Natural killer cell (primary cell): ENCODE measurements around the gene CCDC15. TPM values are rescaled to one million over a fixed set of nuclear protein-coding genes. Genes with fewer than 3 reads are reported as not detected.
A peak's percentile ranks its signal among the peaks of the same experiment; 100 is the strongest.

ENCODE experiments used
- ATAC-seq, 3 donors: fragments of 150-1000 bp in 2 of 3; fragments of 200-7000 bp in 1 of 3; cut with Tn5 transposase; 1 replicate in 1 of 3; 2 replicates in 2 of 3; pipeline ENCODE4 v1.10.0; 2021; ENCODE audit warnings: mild to moderate bottlenecking in 2 of 3, moderate library complexity in 2 of 3
- DNase-seq, 2 donors: peaks; one replicate each; pipeline versions ENCODE4 v3.0.0 to v3.0.0-alpha.2; 2013 to 2021; ENCODE audit warnings: mixed read lengths in 1 of 2
- H3K27ac ChIP-seq: one replicate; pipeline ENCODE4 v1.5.1; 2013; ENCODE audit warnings: mild to moderate bottlenecking, low read length
- H3K27me3 ChIP-seq: one replicate; pipeline ENCODE4 v1.6.1; 2013; ENCODE audit warnings: low read length; ENCODE audit not compliant: control insufficient read depth, insufficient read depth
- H3K36me3 ChIP-seq: one replicate; pipeline ENCODE4 v1.6.1; 2013; ENCODE audit warnings: low read length; ENCODE audit not compliant: control insufficient read depth, insufficient read depth
- H3K4me1 ChIP-seq: one replicate; pipeline ENCODE4 v1.6.1; 2013; ENCODE audit warnings: low read length; ENCODE audit not compliant: control insufficient read depth, insufficient read depth
- H3K4me3 ChIP-seq: one replicate; pipeline ENCODE4 v1.5.1; 2013; ENCODE audit warnings: low read length
- H3K9me3 ChIP-seq: one replicate; pipeline ENCODE4 v1.6.1; 2013; ENCODE audit warnings: low read length; ENCODE audit not compliant: control insufficient read depth, insufficient read depth
- H3K27ac Mint-ChIP-seq, 2 donors: one replicate each; pipeline ENCODE4 v1.8.0; 2022; ENCODE audit warnings: mild to moderate bottlenecking in 2 of 2, mixed read lengths in 2 of 2, moderate library complexity in 1 of 2
- H3K27me3 Mint-ChIP-seq, 2 donors: one replicate each; pipeline ENCODE4 v1.8.0; 2022; ENCODE audit warnings: low read depth in 2 of 2, mixed read lengths in 2 of 2
- H3K36me3 Mint-ChIP-seq: one replicate; pipeline ENCODE4 v1.8.0; 2022; ENCODE audit warnings: mixed read lengths
- H3K4me1 Mint-ChIP-seq, 2 donors: one replicate each; pipeline ENCODE4 v1.8.0; 2022; ENCODE audit warnings: mixed read lengths in 2 of 2
- H3K4me3 Mint-ChIP-seq: one replicate; pipeline ENCODE4 v1.8.0; 2022; ENCODE audit warnings: mild to moderate bottlenecking, moderate library complexity, mixed read lengths
- H3K9me3 Mint-ChIP-seq, 2 donors: one replicate each; pipeline ENCODE4 v1.8.0; 2022; ENCODE audit warnings: mixed read lengths in 2 of 2
- WGBS: methylation state at CpG from one replicate; pipeline ENCODE4 v1.1.7; 2013; ENCODE audit warnings: missing lambda C conversion rate; ENCODE audit not compliant: insufficient coverage; 5-methylcytosine and 5-hydroxymethylcytosine counted together
- intact Hi-C: fragments of 100-400 bp; cut with micrococcal nuclease; formaldehyde crosslinking; loops from one replicate; pipeline ENCODE4 v1.14.2; 2022
- total RNA-seq, 4 donors: library from RNA; stranded (reverse); fragments of 120-200 nt in 1 of 4; gene quantifications; one replicate each; pipeline versions ENCODE4 v1.2.3 to v1.2.4, GENCODE V29; 2013 to 2022
- TF ChIP-seq, protein P1 (sequence below): fragments of 200-600 bp; IDR thresholded peaks from one replicate; pipeline ENCODE4 v1.8.0; 2022; ENCODE audit warnings: antibody characterized with exemption

CCDC15 gene
- total RNA-seq, 3 donors from 2014 or later (not counting 1 experiment from before 2014, with no cell fraction given), result 3.8 to 4.7 (median 3.9) TPM

DNA sequence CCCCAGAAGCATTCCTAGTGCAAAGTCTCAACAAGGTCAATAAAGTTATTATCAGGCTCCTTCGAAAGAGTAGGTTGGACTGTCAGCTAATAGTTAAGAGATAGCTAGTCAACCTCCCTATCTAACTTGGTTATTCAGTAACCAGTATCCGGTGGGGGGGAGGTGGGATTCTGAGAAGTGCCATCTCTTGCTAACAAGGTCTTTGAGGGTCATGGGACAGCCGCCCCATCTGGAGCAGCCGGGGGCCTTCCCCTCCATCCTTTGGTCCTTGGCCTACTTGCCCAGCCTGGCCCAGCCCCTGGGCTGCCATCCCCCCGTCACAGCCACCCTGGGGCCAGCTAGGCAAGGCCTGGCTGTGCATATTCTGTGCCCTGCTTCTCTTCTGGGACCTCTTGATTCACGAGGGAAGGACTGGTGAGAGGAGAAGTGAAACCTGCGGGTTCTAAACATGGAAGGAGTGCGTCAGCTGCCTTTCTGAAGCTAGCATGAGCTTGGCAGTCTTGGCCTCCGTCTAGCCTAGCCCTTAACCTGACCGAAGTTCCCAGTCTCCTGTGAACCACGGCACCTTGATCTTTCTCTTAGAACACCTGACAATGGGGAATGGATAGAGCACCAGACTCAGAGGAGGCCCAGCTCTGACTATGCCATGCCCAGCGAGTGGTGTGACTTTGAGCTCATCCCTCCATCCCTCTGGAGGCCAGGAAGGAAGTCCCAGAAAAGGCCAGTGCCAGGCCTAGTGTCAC is 118.4 kb downstream of the CCDC15 start:
- intact Hi-C loops, result no loop called here
- peak overlapping the region; percentile 33 for H3K27ac ChIP-seq
- H3K4me1 Mint-ChIP-seq, result peaks cover 9 to 36% of the 10 kb centered on the region in 2 donors
- ATAC-seq, result peak in 1 of 3 donors; percentile 31
- H3K4me3 ChIP-seq, result no peak overlapping the region
- peaks cover 53% of the 10 kb centered on the region for H3K4me1 ChIP-seq
- no peaks in the 10 kb centered on the region for H3K9me3 ChIP-seq
- no peaks in the 10 kb centered on the region for H3K9me3 Mint-ChIP-seq
- peak in 1 of 2 donors; percentile 8 for DNase-seq
- TF ChIP-seq, protein P1, sequence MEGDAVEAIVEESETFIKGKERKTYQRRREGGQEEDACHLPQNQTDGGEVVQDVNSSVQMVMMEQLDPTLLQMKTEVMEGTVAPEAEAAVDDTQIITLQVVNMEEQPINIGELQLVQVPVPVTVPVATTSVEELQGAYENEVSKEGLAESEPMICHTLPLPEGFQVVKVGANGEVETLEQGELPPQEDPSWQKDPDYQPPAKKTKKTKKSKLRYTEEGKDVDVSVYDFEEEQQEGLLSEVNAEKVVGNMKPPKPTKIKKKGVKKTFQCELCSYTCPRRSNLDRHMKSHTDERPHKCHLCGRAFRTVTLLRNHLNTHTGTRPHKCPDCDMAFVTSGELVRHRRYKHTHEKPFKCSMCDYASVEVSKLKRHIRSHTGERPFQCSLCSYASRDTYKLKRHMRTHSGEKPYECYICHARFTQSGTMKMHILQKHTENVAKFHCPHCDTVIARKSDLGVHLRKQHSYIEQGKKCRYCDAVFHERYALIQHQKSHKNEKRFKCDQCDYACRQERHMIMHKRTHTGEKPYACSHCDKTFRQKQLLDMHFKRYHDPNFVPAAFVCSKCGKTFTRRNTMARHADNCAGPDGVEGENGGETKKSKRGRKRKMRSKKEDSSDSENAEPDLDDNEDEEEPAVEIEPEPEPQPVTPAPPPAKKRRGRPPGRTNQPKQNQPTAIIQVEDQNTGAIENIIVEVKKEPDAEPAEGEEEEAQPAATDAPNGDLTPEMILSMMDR, result no peak
- 69% methylated on average over 11 of the region's 12 CpGs for WGBS
- H3K27me3 Mint-ChIP-seq, result peaks cover 2 to 10% of the 10 kb centered on the region in 2 donors
- H3K36me3 Mint-ChIP-seq, result no peaks in the 10 kb centered on the region
- H3K27me3 ChIP-seq, result no peaks in the 10 kb centered on the region
- peak overlapping the region in 1 of 2 donors; percentile 87 for H3K27ac Mint-ChIP-seq
- no peaks in the 10 kb centered on the region for H3K36me3 ChIP-seq
- H3K4me3 Mint-ChIP-seq, result no peak overlapping the region

DNA sequence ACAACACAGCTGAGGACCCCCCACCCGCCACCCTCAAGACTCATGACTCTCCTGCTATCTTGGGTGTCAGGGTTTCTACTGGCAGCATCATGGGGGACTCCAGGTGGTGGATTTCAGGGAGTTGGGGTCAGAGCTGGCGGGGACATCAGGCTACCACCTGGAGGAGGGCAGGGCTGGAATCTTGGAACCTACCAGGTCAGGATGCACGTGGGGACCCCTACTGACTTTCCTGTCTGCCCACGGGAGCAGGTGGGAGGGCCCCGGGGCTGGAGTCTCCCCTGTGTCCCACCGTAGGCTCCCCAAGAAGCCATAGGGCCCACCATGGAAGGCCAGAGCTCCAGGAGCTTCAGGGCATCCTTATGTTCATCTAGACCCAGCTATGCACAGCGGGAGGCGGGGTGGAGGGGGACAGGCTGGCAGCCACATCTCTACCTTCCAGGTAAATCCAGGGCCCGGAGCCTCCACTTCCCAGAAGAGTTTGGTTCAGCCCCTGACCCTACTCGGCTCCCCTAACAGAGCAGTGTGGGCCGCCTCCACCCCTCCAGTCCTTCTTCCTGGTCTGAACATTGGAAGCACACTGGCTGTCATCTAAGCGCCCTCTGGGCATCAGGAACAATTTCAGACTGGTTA is 119.1 kb downstream of the CCDC15 start:
- 90% methylated on average over 12 of the region's 12 CpGs for WGBS
- Mint-ChIP-seq H3K27ac (peak overlapping the region in 1 of 2 donors; percentile 87), H3K36me3 (no peaks in the 10 kb centered on the region), H3K9me3 (no peaks in the 10 kb centered on the region), H3K27me3 (peaks cover 2 to 5% of the 10 kb centered on the region in 2 donors), H3K4me1 (peaks cover 9 to 36% of the 10 kb centered on the region in 2 donors), H3K4me3 (no peak overlapping the region)
- no peaks in the 10 kb centered on the region for H3K36me3 ChIP-seq
- H3K4me3 ChIP-seq, result no peak overlapping the region
- no peaks in the 10 kb centered on the region for H3K27me3 ChIP-seq
- DNase-seq (no peak), ATAC-seq (no peak)
- peaks cover 53% of the 10 kb centered on the region for H3K4me1 ChIP-seq
- TF ChIP-seq, protein P1, result no peak
- intact Hi-C loops, result no loop called here
- no peaks in the 10 kb centered on the region for H3K9me3 ChIP-seq
- peak overlapping the region; percentile 33 for H3K27ac ChIP-seq

DNA sequence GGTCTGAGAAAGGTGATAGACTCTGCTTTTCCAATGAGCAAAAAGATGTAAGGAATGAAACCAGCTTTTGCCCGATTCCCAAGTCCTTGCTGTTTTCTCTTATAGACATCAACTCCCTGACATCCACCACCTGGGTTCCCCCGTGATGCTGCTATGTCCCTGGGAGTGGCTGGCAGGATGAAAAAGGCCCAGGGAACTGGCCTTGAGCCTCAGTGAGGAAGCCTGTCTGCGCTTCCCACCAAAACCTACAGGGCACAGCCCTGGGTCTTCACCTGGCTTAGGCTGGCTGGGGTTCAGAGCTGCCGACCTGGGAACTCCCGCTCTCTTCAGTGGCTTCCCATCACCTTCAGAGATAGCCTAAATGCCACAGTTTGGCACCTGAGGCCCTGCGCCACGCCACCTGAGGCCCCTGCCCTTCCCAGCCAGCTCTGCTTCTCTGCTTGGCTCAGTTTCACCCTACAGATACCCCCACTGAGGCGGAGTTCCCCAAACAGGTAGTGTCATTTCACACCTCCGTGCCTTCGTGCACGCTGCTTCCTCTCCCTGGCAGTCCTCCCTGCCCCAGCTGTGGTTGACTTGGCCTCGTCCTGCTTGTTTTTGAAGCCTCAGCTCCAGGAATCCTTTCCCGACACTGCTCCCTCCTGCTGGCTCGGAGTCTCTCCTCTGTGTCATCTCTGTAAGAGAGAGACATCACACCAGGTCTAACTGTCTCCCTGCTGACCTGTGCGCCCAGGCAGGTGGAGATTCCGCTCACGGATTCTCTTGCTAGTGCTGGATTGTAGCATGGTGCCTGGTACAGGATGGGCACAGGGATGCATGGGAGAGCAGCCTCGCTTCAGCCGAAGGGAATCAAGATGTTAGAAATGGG is 119.8 kb downstream of the CCDC15 start:
- Histone ChIP-seq H3K4me3 (no peak overlapping the region), H3K9me3 (no peaks in the 10 kb centered on the region), H3K27me3 (no peaks in the 10 kb centered on the region), H3K27ac (no peak overlapping the region), H3K36me3 (no peaks in the 10 kb centered on the region), H3K4me1 (peaks cover 53% of the 10 kb centered on the region)
- no peak for ATAC-seq
- TF ChIP-seq, protein P1, result no peak
- H3K4me3 Mint-ChIP-seq, result no peak overlapping the region
- H3K27me3 Mint-ChIP-seq, result peaks cover 0 to 5% of the 10 kb centered on the region in 2 donors
- DNase-seq, result no peak
- peak overlapping the region in 1 of 2 donors; percentile 44 for H3K27ac Mint-ChIP-seq
- 79% methylated on average over 19 of the region's 19 CpGs for WGBS
- H3K4me1 Mint-ChIP-seq, result peaks cover 9 to 36% of the 10 kb centered on the region in 2 donors
- intact Hi-C loops, result no loop called here
- no peaks in the 10 kb centered on the region for H3K36me3 Mint-ChIP-seq
- H3K9me3 Mint-ChIP-seq, result no peaks in the 10 kb centered on the region
